ENCODE data around the gene SEMA4D. TPM values are rescaled to one million over a fixed set of nuclear protein-coding genes. Genes with fewer than 3 reads are reported as not detected.
"Not testable (repeated sequence)": the region's sequence is repeated elsewhere in the genome, so short reads cannot be mapped to it uniquely, and the experiment has no call there.

SEMA4D gene
- total RNA-seq, 1 donor from 2014 or later, result 49.9 TPM

- peaks cover 100% of the 10 kb centered on the region for H3K36me3 ChIP-seq
- intact Hi-C loops (cut with DNase I), result no loop called here
- no peak for ATAC-seq
Observed at GRCh38 chr9:89346696-89347095, 151.2 kb downstream of the SEMA4D start.

DNA sequence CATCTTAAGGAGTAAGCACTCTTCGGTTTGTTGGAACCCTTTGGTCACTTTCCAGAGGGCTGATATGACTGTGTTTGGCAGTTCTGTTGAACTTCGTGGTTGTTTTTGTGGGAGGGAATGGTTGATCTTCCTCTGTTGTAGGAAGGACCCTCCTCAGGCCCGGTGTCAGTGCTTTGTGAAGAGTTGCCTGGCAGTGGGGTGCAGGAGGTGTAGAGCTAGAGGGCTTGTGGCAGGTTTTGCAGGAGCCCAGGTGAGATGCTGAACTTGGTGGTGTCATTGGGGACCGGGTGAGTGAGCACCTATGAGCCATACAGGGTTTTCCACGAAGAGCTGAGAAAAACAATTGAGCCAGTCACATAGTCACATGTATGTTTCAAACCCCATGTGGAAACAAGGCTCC is 152.4 kb downstream of the SEMA4D start:
- intact Hi-C loops (cut with DNase I), result no loop called here
- Histone ChIP-seq H3K27ac (no peak overlapping the region), H3K4me1 (no peaks in the 10 kb centered on the region), H3K36me3 (peaks cover 100% of the 10 kb centered on the region), H3K9me3 (no peaks in the 10 kb centered on the region), H3K4me3 (no peak overlapping the region), H3K27me3 (ENCODE audit: low read depth) (no peaks in the 10 kb centered on the region)
- DNase-seq (no peak), ATAC-seq (no peak)
- TF ChIP-seq, protein P1, sequence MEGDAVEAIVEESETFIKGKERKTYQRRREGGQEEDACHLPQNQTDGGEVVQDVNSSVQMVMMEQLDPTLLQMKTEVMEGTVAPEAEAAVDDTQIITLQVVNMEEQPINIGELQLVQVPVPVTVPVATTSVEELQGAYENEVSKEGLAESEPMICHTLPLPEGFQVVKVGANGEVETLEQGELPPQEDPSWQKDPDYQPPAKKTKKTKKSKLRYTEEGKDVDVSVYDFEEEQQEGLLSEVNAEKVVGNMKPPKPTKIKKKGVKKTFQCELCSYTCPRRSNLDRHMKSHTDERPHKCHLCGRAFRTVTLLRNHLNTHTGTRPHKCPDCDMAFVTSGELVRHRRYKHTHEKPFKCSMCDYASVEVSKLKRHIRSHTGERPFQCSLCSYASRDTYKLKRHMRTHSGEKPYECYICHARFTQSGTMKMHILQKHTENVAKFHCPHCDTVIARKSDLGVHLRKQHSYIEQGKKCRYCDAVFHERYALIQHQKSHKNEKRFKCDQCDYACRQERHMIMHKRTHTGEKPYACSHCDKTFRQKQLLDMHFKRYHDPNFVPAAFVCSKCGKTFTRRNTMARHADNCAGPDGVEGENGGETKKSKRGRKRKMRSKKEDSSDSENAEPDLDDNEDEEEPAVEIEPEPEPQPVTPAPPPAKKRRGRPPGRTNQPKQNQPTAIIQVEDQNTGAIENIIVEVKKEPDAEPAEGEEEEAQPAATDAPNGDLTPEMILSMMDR (IDR thresholded peaks at IDR 0.05), result no peak

More at GRCh38 chr9:89346696-89347095, 151.2 kb downstream of the SEMA4D start:
- H3K4me3 ChIP-seq, result no peak overlapping the region
- no peak overlapping the region for H3K27ac ChIP-seq
- H3K9me3 ChIP-seq, result no peaks in the 10 kb centered on the region
- peaks cover 4% of the 10 kb centered on the region for H3K4me1 ChIP-seq
- TF ChIP-seq, protein P1 (IDR thresholded peaks at IDR 0.05), result no peak
- H3K27me3 ChIP-seq (ENCODE audit: low read depth), result no peaks in the 10 kb centered on the region
- no peak for DNase-seq

DNA sequence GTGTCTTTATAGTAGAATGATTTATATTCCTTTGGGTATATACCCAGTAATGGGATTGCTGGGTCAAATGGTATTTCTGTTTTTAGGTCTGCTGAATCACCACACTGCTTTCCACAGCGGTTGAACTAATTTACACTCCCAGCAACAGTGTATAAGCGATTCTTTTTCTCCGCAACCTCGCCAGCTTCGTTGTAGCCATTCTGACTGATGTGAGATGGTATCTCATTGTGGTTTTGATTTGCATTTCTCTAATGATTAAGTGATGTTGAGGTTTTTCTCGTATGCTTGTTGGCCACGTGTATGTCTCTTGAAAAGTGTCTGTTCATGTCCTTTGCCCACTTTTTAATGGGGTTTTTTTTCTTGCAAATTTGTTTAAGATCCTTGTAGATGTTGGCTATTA is 154.1 kb downstream of the SEMA4D start:
- H3K4me1 ChIP-seq; ATAC-seq; H3K27ac ChIP-seq; DNase-seq; H3K9me3 ChIP-seq; H3K4me3 ChIP-seq; H3K27me3 ChIP-seq (ENCODE audit: low read depth); intact Hi-C loops (cut with DNase I): not testable (repeated sequence)
- peaks cover 100% of the 10 kb centered on the region for H3K36me3 ChIP-seq

- intact Hi-C loops (cut with DNase I), result no loop called here
- H3K36me3 ChIP-seq, result peaks cover 100% of the 10 kb centered on the region
Observed at GRCh38 chr9:89342948-89343347, 155.0 kb downstream of the SEMA4D start.

GRCh38 chr9:89342213-89342612 is 155.7 kb downstream of the SEMA4D start:
- Histone ChIP-seq H3K36me3 (peaks cover 100% of the 10 kb centered on the region), H3K9me3 (no peaks in the 10 kb centered on the region), H3K27ac (no peak overlapping the region), H3K4me1 (no peaks in the 10 kb centered on the region), H3K27me3 (ENCODE audit: low read depth) (no peaks in the 10 kb centered on the region), H3K4me3 (no peak overlapping the region)
- ATAC-seq, result no peak
- intact Hi-C loops (cut with DNase I), result no loop called here
- TF ChIP-seq, protein P1 (IDR thresholded peaks at IDR 0.05), result no peak
- DNase-seq, result no peak

More at GRCh38 chr9:89342948-89343347, 155.0 kb downstream of the SEMA4D start:
- Histone ChIP-seq H3K4me3 (no peak overlapping the region), H3K27ac (no peak overlapping the region), H3K4me1 (no peaks in the 10 kb centered on the region), H3K9me3 (no peaks in the 10 kb centered on the region), H3K27me3 (ENCODE audit: low read depth) (no peaks in the 10 kb centered on the region)
- no peak for ATAC-seq
- TF ChIP-seq, protein P1 (IDR thresholded peaks at IDR 0.05), result no peak
- no peak for DNase-seq

- H3K4me1 ChIP-seq, result no peaks in the 10 kb centered on the region
- no peak for ATAC-seq
- no peak overlapping the region for H3K4me3 ChIP-seq
- no peaks in the 10 kb centered on the region for H3K27me3 ChIP-seq (ENCODE audit: low read depth)
- no peak overlapping the region for H3K27ac ChIP-seq
- intact Hi-C loops (cut with DNase I), result no loop called here
- DNase-seq, result no peak
- no peaks in the 10 kb centered on the region for H3K9me3 ChIP-seq
- peaks cover 100% of the 10 kb centered on the region for H3K36me3 ChIP-seq
- TF ChIP-seq, protein P1 (IDR thresholded peaks at IDR 0.05), result no peak
Observed at GRCh38 chr9:89340332-89340731, 157.6 kb downstream of the SEMA4D start.
